T-cell (primary cell): Measurements from ENCODE around the gene ERF. TPM values are rescaled to one million over a fixed set of nuclear protein-coding genes. Genes with fewer than 3 reads are reported as not detected.

Experiments used
- ATAC-seq, 4 experiments: fragments of 200-7000 bp in 3 of 4; fragments of 150-1000 bp in 1 of 4; cut with Tn5 transposase; replicated peaks in 1 of 4; 1 replicate in 3 of 4; 2 replicates in 1 of 4; pipeline ENCODE4 v1.10.0; 2021; ENCODE audit warnings: moderate library complexity in 3 of 4, mild to moderate bottlenecking in 2 of 4, moderate number of reproducible peaks in 1 of 4
- CTCF ChIA-PET, 2 donors: fragments of 300-600 bp; sonication (Branson Sonifier 250); formaldehyde crosslinking; loops; one replicate each; lab custom pipeline; 2022; ENCODE audit warnings: antibody characterized with exemption in 2 of 2; lab: Charles Lee
- POLR2A ChIA-PET, 2 donors: fragments of 300-600 bp; sonication (Branson Sonifier 250); formaldehyde crosslinking; loops; one replicate each; lab custom pipeline; 2022; ENCODE audit warnings: antibody characterized with exemption in 2 of 2; lab: Charles Lee
- DNase-seq, 35 experiments: peaks; one replicate each; pipeline versions ENCODE4 v3.0.0 to v3.0.0-alpha.2; 2013 to 2023
- H3K27ac ChIP-seq: one replicate; pipeline ENCODE4 v1.5.1; 2013; ENCODE audit warnings: low read length
- H3K27me3 ChIP-seq, 2 experiments: replicated peaks in 1 of 2; 1 replicate in 1 of 2; 2 replicates in 1 of 2; pipeline versions ENCODE4 v1.6.1 to v1.7.0; 2013; ENCODE audit warnings: low read length in 1 of 2, mixed read lengths in 1 of 2; ENCODE audit not compliant: control insufficient read depth in 2 of 2, insufficient read depth in 2 of 2; ENCODE audit errors: extremely low read depth in 1 of 2
- H3K36me3 ChIP-seq, 2 donors: 1 replicate in 1 of 2; 2 replicates in 1 of 2; pipeline versions ENCODE4 v1.6.1 to v1.7.0; 2013; ENCODE audit warnings: low read length in 1 of 2; ENCODE audit not compliant: control insufficient read depth in 2 of 2, insufficient read depth in 1 of 2; ENCODE audit errors: extremely low read depth in 1 of 2
- H3K4me1 ChIP-seq, 2 experiments: 1 replicate in 1 of 2; 2 replicates in 1 of 2; pipeline versions ENCODE4 v1.6.1 to v1.7.0; 2013; ENCODE audit warnings: low read length in 2 of 2, mixed read lengths in 1 of 2; ENCODE audit not compliant: insufficient read depth in 2 of 2, control insufficient read depth in 1 of 2; ENCODE audit errors: extremely low read depth in 1 of 2
- H3K4me3 ChIP-seq, 2 donors: 1 replicate in 1 of 2; 2 replicates in 1 of 2; pipeline versions ENCODE4 v1.5.1 to v1.7.0; 2013; ENCODE audit warnings: mild to moderate bottlenecking in 2 of 2, low read length in 1 of 2, moderate library complexity in 1 of 2; ENCODE audit not compliant: control insufficient read depth in 1 of 2; ENCODE audit errors: extremely low read depth in 1 of 2
- H3K9me3 ChIP-seq: 2 replicates; pipeline ENCODE4 v1.7.0; 2013
- H3K27ac Mint-ChIP-seq, 2 donors: one replicate each; pipeline ENCODE4 v1.8.0; 2020 to 2021; ENCODE audit warnings: mild to moderate bottlenecking in 2 of 2, mixed read lengths in 2 of 2
- H3K27me3 Mint-ChIP-seq, 2 donors: one replicate each; pipeline ENCODE4 v1.8.0; 2021 to 2022; ENCODE audit warnings: mixed read lengths in 2 of 2
- H3K36me3 Mint-ChIP-seq: one replicate; pipeline ENCODE4 v1.8.0; 2021; ENCODE audit warnings: mixed read lengths
- H3K4me1 Mint-ChIP-seq, 3 donors: one replicate each; pipeline ENCODE4 v1.8.0; 2020 to 2022; ENCODE audit warnings: mixed read lengths in 3 of 3, mild to moderate bottlenecking in 1 of 3
- H3K4me3 Mint-ChIP-seq, 3 donors: one replicate each; pipeline ENCODE4 v1.8.0; 2020 to 2022; ENCODE audit warnings: mild to moderate bottlenecking in 3 of 3, mixed read lengths in 3 of 3, moderate library complexity in 3 of 3
- H3K9me3 Mint-ChIP-seq, 3 donors: one replicate each; pipeline ENCODE4 v1.8.0; 2020 to 2022; ENCODE audit warnings: mixed read lengths in 3 of 3
- WGBS: methylation state at CpG from one replicate; pipeline ENCODE4 v1.1.5; 2013; ENCODE audit warnings: missing lambda C conversion rate; ENCODE audit not compliant: insufficient coverage; 5-methylcytosine and 5-hydroxymethylcytosine counted together
- total RNA-seq, 35 experiments: library from RNA in 6 of 35; stranded (reverse) in 6 of 35; fragments of 120-200 nt in 1 of 35; gene quantifications; one replicate each; pipeline versions ENCODE4 v1.2.1 to v1.2.4 and lab custom pipeline; 2013 to 2026

Gene ERF
- total RNA-seq, 5 donors from 2014 or later (not counting 1 experiment from before 2014, with no cell fraction given) = 35.9 to 97.3 (median 44.6) TPM

DNA sequence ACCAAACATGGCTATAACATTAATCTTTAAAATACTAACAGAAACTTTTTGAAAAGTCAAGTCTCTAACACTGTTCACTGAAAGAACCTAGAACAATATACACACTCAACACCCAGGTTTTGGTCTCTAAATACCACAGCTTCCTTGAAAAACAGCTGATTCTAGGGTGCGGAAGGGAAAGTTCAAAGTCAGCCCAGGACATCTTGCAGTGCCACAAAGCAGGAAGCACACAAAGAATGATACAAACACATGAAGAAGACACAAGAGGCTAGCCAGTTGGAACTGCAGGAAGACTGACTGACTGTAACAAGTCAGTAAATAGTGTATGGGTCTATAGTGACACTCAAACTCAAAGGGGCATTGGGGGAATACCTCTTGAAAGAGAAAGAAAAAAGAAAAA lies 42.0 kb downstream of the ERF start:
- H3K9me3 ChIP-seq = no peaks in the 10 kb centered on the region
- peak overlapping the region in 2 of 3 donors; percentile 6 to 89 for H3K4me3 Mint-ChIP-seq
- no peak for DNase-seq
- H3K27me3 Mint-ChIP-seq = no peaks in the 10 kb centered on the region
- H3K27me3 ChIP-seq = no peaks in the 10 kb centered on the region
- H3K9me3 Mint-ChIP-seq = no peaks in the 10 kb centered on the region
- peaks cover 48% of the 10 kb centered on the region for H3K36me3 Mint-ChIP-seq
- ChIA-PET POLR2A (interaction anchor here in 1 of 2 donors (0.6 kb wide), 1 partner anchor 26 kb away, joined by 7 read pairs; no protein-coding TSS in a partner anchor), CTCF (no interaction called here)
- peaks cover 15 to 75% of the 10 kb centered on the region in 2 donors for H3K36me3 ChIP-seq
- peak overlapping the region; percentile 81 to 82 for H3K27ac Mint-ChIP-seq
- peaks cover 65 to 79% (median 75%) of the 10 kb centered on the region in 3 donors for H3K4me1 Mint-ChIP-seq
- peaks cover 26 to 69% of the 10 kb centered on the region in 2 experiments for H3K4me1 ChIP-seq
- H3K4me3 ChIP-seq = no peak overlapping the region
- no peak for ATAC-seq
- no peak overlapping the region for H3K27ac ChIP-seq
- WGBS = 25% methylated on average over 1 of the region's 1 CpG

DNA sequence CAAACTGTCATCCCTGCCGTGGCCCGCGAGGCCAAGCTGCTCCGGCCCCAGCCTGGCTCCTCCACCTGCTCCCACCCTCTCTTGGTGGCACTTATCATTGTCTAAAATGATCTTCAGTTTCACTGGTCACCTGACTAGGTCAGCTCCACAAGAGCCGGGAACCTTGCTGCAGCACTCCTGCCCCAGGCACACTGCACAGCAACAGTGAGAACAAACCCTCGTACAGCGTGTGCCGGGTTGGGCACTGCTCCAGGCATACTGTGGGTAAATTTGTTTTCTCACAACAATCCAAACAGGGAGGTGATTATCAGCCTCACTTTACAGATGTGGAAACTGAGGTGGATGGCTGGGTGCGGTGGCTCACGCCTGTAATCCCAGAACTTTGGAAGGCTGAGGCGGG lies 46.3 kb downstream of the ERF start:
- Mint-ChIP-seq H3K4me1 (peaks cover 71 to 80% (median 75%) of the 10 kb centered on the region in 3 donors), H3K27ac (peak overlapping the region in 1 of 2 donors; percentile 91), H3K9me3 (no peaks in the 10 kb centered on the region), H3K36me3 (peaks cover 59% of the 10 kb centered on the region), H3K27me3 (no peaks in the 10 kb centered on the region), H3K4me3 (peak overlapping the region in 1 of 3 donors; percentile 35)
- ATAC-seq (no peak), DNase-seq (no peak)
- Histone ChIP-seq H3K4me1 (peaks cover 13 to 73% of the 10 kb centered on the region in 2 experiments), H3K9me3 (no peaks in the 10 kb centered on the region), H3K36me3 (peaks cover 19 to 91% of the 10 kb centered on the region in 2 donors), H3K27ac (no peak overlapping the region), H3K4me3 (no peak overlapping the region), H3K27me3 (no peaks in the 10 kb centered on the region)
- ChIA-PET POLR2A (interaction anchor here in 1 of 2 donors (0.6 kb wide), 1 partner anchor 340 kb away, joined by 6 read pairs; no protein-coding TSS in a partner anchor), CTCF (no interaction called here)
- WGBS = 96% methylated on average over 5 of the region's 11 CpGs

DNA sequence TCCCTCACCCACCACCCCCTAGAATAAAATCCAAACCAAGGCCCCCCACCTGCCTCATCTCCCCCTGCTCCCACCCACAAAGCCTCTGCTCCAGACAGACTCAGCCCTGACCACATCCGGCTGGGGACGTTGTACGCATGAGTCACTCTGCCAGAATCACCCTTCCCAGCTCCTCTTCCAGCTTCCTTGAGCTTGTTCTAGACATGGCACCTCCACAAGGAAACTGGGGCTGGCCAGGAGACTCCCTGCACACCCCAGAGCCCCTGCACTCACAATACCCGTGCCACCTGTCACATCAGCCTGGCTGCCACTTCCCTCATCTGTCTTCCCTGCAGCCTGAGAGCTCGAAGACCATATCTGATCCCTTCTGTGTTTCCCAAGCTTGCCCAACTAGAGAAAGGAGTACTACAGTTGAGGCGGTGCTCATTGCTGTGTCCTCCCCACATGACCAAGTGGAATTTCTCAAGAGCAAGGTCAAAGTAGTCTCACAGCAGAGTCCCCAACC lies 47.1 kb downstream of the ERF start:
- CTCF ChIA-PET = interaction anchor here (0.6 to 1.1 kb wide), 2 partner anchors 9 to 364 kb away, joined by 3 read pairs; no protein-coding TSS in a partner anchor
- Mint-ChIP-seq H3K9me3 (no peaks in the 10 kb centered on the region), H3K4me3 (peak overlapping the region; percentile 7 to 35 (median 29)), H3K4me1 (peaks cover 71 to 80% (median 75%) of the 10 kb centered on the region in 3 donors), H3K27ac (peak overlapping the region; percentile 85 to 91), H3K36me3 (peaks cover 57% of the 10 kb centered on the region), H3K27me3 (no peaks in the 10 kb centered on the region)
- ATAC-seq (peak in 3 of 4 experiments; percentile 56 to 75 (median 60)), DNase-seq (peak in 2 of 35 experiments; percentile 31 to 45)
- no peaks in the 10 kb centered on the region for H3K9me3 ChIP-seq
- H3K4me3 ChIP-seq = no peak overlapping the region
- WGBS = 62% methylated on average over 6 of the region's 6 CpGs
- no peaks in the 10 kb centered on the region for H3K27me3 ChIP-seq
- peaks cover 9 to 73% of the 10 kb centered on the region in 2 experiments for H3K4me1 ChIP-seq
- peak overlapping the region; percentile 34 for H3K27ac ChIP-seq
- POLR2A ChIA-PET = no interaction called here
- H3K36me3 ChIP-seq = peaks cover 22 to 91% of the 10 kb centered on the region in 2 donors

DNA sequence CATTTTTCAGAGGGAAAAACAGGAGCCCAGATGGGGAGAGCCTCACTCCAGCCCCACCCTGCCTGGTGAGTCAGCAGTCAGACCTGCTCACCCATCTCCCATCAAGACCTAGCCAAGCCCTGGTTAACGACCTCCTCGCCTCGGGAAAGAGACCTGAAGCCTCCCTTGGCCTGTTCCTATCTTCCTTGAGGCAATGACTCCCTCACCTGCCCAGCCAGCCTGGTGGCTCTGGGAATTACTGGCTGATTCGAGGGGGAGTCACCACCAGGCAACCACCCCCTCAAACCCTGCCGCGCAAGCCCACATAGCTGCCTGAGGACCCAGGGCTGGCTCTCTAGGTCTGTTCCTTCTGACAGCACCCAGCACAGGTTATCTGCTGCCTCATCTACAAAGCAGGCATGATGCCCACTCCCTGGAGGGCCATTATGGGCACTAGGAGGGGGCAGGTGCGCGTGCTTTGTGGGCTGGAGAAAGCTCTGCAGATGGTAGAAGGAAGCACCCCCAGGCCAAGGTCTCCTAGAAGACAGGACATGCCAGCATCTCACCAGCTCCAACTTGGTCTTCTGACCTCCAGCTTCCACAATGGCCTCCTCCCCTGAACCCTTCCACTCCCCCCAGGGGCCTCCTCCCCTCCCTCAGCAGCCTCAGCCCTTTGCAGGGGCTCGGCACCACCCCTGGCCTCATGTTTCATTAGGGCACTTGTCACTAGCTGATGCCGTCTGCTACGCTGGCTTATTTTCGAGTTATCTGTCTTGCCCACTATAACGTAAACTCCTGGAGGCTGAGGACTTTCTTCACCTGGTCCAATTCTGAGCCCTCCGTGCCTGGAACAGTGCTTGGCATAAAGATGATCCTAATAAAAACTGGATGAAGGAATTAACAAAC lies 47.8 kb downstream of the ERF start:
- no peaks in the 10 kb centered on the region for H3K27me3 Mint-ChIP-seq
- CTCF ChIA-PET = interaction anchor here in 1 of 2 donors (1.1 kb wide), 1 partner anchor 8 kb away, joined by 3 read pairs; no protein-coding TSS in a partner anchor
- ATAC-seq = peak in 1 of 4 experiments; percentile 17

DNA sequence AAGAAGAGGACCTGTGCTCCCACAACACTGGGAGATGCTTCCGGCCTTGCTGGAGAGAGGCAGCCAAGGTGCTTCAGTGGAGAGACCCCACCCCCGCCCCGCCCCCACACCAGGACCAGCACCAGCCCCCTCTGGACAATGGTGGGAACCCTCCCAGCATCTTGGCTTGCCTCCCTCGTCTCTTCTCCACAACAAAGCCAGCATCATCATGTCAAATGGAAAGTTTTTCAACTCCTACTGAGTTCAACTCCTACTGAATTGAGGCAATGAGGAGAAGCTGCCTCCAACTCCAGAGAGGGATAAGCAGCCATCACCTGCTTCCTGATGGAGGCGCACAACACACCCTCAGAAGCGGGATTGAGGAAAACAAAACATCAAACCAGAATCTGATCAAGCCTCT lies 50.3 kb downstream of the ERF start:
- DNase-seq (no peak), ATAC-seq (no peak)
- no peaks in the 10 kb centered on the region for H3K27me3 ChIP-seq
- Mint-ChIP-seq H3K27ac (peak overlapping the region; percentile 41 to 65), H3K4me3 (peak overlapping the region in 1 of 3 donors; percentile 32), H3K4me1 (peaks cover 87 to 93% (median 89%) of the 10 kb centered on the region in 3 donors), H3K27me3 (no peaks in the 10 kb centered on the region), H3K9me3 (no peaks in the 10 kb centered on the region), H3K36me3 (peaks cover 57% of the 10 kb centered on the region)
- peaks cover 11 to 80% of the 10 kb centered on the region in 2 donors for H3K36me3 ChIP-seq
- peaks cover 37 to 87% of the 10 kb centered on the region in 2 experiments for H3K4me1 ChIP-seq
- no peaks in the 10 kb centered on the region for H3K9me3 ChIP-seq
- POLR2A ChIA-PET = no interaction called here
- no peak overlapping the region for H3K4me3 ChIP-seq
- no peak overlapping the region for H3K27ac ChIP-seq
- WGBS = 93% methylated on average over 2 of the region's 6 CpGs
- CTCF ChIA-PET = interaction anchor here in 1 of 2 donors (1.2 kb wide), 1 partner anchor 16 kb away, joined by 3 read pairs; no protein-coding TSS in a partner anchor

More for the DNA sequence above, 47.8 kb downstream of the ERF start:
- peak overlapping the region; percentile 34 for H3K27ac ChIP-seq
- no peak overlapping the region for H3K4me3 ChIP-seq
- 87% methylated on average over 7 of the region's 14 CpGs for WGBS
- DNase-seq = no peak
- Mint-ChIP-seq H3K4me1 (peaks cover 71 to 80% (median 76%) of the 10 kb centered on the region in 3 donors), H3K27ac (peak overlapping the region; percentile 85 to 91), H3K9me3 (no peaks in the 10 kb centered on the region), H3K36me3 (peaks cover 61% of the 10 kb centered on the region), H3K4me3 (peak overlapping the region in 1 of 3 donors; percentile 35)
- no peaks in the 10 kb centered on the region for H3K27me3 ChIP-seq
- H3K4me1 ChIP-seq = peaks cover 14 to 73% of the 10 kb centered on the region in 2 experiments
- peaks cover 15 to 90% of the 10 kb centered on the region in 2 donors for H3K36me3 ChIP-seq
- POLR2A ChIA-PET = no interaction called here
- H3K9me3 ChIP-seq = no peaks in the 10 kb centered on the region

DNA sequence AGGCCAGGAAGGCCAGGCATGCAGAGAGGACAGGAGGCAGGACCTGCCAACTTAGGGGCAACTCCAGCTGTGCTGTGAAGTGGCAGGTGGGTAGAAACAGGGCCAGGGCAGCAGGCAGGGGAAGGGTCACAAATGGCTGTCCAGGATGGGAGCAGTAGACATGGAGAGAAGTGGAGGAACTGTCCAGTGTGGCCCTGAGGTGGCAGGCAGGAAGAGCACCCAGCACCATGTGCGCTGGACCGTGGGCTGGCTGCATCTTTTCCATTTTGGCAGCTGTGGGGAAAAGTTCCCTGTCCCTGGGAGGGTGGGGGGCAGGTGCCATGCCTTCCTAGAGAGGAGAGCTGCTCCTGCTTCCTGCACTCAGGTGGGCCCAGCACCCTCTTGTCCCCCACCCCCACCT lies 51.2 kb downstream of the ERF start:
- Histone ChIP-seq H3K27ac (peak overlapping the region; percentile 94), H3K36me3 (peaks cover 8 to 74% of the 10 kb centered on the region in 2 donors), H3K4me1 (peaks cover 46 to 91% of the 10 kb centered on the region in 2 experiments), H3K27me3 (no peaks in the 10 kb centered on the region), H3K9me3 (no peaks in the 10 kb centered on the region), H3K4me3 (no peak overlapping the region)
- Mint-ChIP-seq H3K27me3 (no peaks in the 10 kb centered on the region), H3K4me3 (peak overlapping the region in 2 of 3 donors; percentile 25 to 94), H3K9me3 (no peaks in the 10 kb centered on the region), H3K27ac (peak overlapping the region; percentile 92 to 95), H3K4me1 (peaks cover 89 to 96% (median 94%) of the 10 kb centered on the region in 3 donors), H3K36me3 (peaks cover 54% of the 10 kb centered on the region)
- WGBS = 100% methylated on average over 2 of the region's 2 CpGs
- POLR2A ChIA-PET = no interaction called here
- DNase-seq = no peak
- ATAC-seq = no peak
- CTCF ChIA-PET = no interaction called here
